ENCODE data around the gene CATSPER2. TPM values are rescaled to one million over a fixed set of nuclear protein-coding genes. Genes with fewer than 3 reads are reported as not detected.
"Not testable (repeated sequence)": the region's sequence is repeated elsewhere in the genome, so short reads cannot be mapped to it uniquely, and the experiment has no call there.

The CATSPER2 gene
- polyA plus RNA-seq, 5 donors = 7.7 to 13.2 (median 8.6) TPM

DNA sequence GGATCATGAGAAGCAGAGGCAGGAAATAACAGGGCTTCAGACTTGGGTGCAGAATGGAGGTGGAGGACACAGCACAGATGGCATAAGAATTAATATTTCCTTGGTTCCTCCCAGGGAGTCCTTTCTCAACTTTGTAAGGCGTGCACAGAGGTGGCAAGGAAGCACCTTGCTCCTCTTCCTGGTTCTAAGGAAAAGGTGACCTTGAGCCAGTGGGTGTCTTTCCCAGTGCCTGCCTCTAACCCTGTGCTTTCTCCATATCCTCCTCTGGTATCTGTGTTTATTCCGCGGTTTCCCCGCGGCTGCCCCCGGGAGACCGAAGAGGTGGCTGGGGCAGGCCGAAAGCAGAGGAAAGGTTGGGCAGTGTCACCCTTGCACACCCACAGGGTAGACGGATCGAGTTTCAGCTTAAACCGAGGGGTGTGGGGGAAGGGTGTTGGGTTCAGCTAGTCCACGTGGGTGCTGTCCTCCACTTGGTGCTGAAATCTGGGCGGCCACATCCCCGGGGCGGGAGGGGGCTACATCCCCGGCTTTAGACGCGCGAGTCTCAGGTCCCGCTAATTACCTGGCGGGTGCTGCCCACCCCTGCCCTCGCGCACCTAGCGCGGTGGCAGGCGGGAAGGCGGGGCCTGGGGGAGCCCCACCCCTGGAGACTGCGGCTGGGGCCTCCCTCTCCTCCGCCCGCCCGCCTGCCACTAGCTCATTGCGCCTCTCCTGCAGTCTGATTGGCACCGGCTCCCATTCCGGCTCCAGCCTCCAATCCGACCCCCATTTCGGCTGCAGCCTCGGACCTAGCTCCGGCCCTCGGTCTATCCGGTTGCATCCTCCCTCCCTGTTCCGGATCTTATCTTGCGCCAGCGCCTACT is 55.1 kb downstream of the CATSPER2 start, which contains the start of gene CKMT1B:
Gene CKMT1B, plus strand, starts transcription at position 700 of the 863 bp plus-strand sequence. CDS start 192 bp downstream, outside the sequence.
- not testable (repeated sequence) for DNase-seq

DNA sequence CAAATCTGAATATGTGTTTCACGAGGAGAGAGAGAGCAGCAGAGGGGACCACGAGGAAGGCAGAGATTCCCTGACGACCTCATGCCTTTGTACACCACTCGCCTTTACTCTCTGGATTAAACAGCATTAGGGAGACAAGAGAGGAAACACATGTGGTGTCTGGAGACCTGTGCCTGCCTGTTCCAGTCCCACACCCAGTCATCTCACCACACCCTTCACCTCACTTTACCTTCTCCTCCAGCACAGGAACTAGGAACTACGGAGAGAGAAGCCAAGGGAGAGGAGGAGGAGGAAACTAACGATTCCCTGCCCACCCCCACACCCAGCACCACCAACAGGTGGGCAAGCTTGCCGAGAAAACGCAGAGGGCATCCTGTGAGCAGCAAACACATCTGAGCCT is 55.8 kb downstream of the CATSPER2 start:
- DNase-seq = not testable (repeated sequence)

- not testable (repeated sequence) for DNase-seq
These were observed 58.7 kb downstream of the CATSPER2 start, which contains the start of gene PPIP5K1 for GRCh38 chr15:43589778-43590466. Gene PPIP5K1, minus strand, starts transcription at chr15:43590208. Its CDS starts 5,704 bp downstream, at chr15:43584504.

Other genes with a start within 250 kb of the CATSPER2 start
- 100 to 1,000 TPM in 1 of 5 donors, 10 to 100 TPM in 4; 58.3 to 104 (median 93.1) TPM for gene TP53BP1, start 155.7 kb downstream of the CATSPER2 start, polyA plus RNA-seq (ENCODE audit: insufficient read depth in 1 of 5, insufficient read length in 5 of 5, low replicate concordance in 1 of 5)
- 1 to 10 TPM; 5.8 to 9.3 (median 7.4) TPM for gene MAP1A, start 131.2 kb downstream of the CATSPER2 start, polyA plus RNA-seq (ENCODE audit: insufficient read depth in 1 of 5, insufficient read length in 5 of 5, low replicate concordance in 1 of 5)
- 10 to 100 TPM; 17.7 to 27.6 (median 25.6) TPM for gene PPIP5K1, start 58.6 kb downstream of the CATSPER2 start, polyA plus RNA-seq (ENCODE audit: insufficient read depth in 1 of 5, insufficient read length in 5 of 5, low replicate concordance in 1 of 5)
- gene CKMT1B, start 54.8 kb downstream of the CATSPER2 start, polyA plus RNA-seq (ENCODE audit: insufficient read depth in 1 of 5, insufficient read length in 5 of 5, low replicate concordance in 1 of 5) = under 1 TPM in 4 of 5 donors, not detected in 1; 0.26 to 0.68 (median 0.49) TPM
- 1 to 10 TPM in 1 of 5 donors, under 1 TPM in 4; 0.58 to 1.9 (median 0.73) TPM for gene STRC, start 30.0 kb downstream of the CATSPER2 start, polyA plus RNA-seq (ENCODE audit: insufficient read depth in 1 of 5, insufficient read length in 5 of 5, low replicate concordance in 1 of 5)
- under 1 TPM in 4 of 5 donors, not detected in 1; 0.12 to 0.67 (median 0.34) TPM for gene CKMT1A, start 45.0 kb upstream of the CATSPER2 start, polyA plus RNA-seq (ENCODE audit: insufficient read depth in 1 of 5, insufficient read length in 5 of 5, low replicate concordance in 1 of 5)
- 100 to 1,000 TPM; 462 to 618 (median 488) TPM for gene PDIA3, start 97.6 kb upstream of the CATSPER2 start, polyA plus RNA-seq (ENCODE audit: insufficient read depth in 1 of 5, insufficient read length in 5 of 5, low replicate concordance in 1 of 5)
- gene ELL3, start 128.1 kb upstream of the CATSPER2 start, polyA plus RNA-seq (ENCODE audit: insufficient read depth in 1 of 5, insufficient read length in 5 of 5, low replicate concordance in 1 of 5) = 1 to 10 TPM; 5.7 to 8.4 (median 6.9) TPM
- gene SERF2, start 143.5 kb upstream of the CATSPER2 start, polyA plus RNA-seq (ENCODE audit: insufficient read depth in 1 of 5, insufficient read length in 5 of 5, low replicate concordance in 1 of 5) = 100 to 1,000 TPM; 468 to 762 (median 572) TPM
- gene SERINC4, start 151.4 kb upstream of the CATSPER2 start, polyA plus RNA-seq (ENCODE audit: insufficient read depth in 1 of 5, insufficient read length in 5 of 5, low replicate concordance in 1 of 5) = under 1 TPM in 1 of 5 donors, not detected in 4; 0.87 TPM
- gene HYPK, start 151.8 kb upstream of the CATSPER2 start, polyA plus RNA-seq (ENCODE audit: insufficient read depth in 1 of 5, insufficient read length in 5 of 5, low replicate concordance in 1 of 5) = 10 to 100 TPM in 3 of 5 donors, 1 to 10 TPM in 2; 6.2 to 16.2 (median 12.3) TPM
- gene MFAP1, start 175.8 kb upstream of the CATSPER2 start, polyA plus RNA-seq (ENCODE audit: insufficient read depth in 1 of 5, insufficient read length in 5 of 5, low replicate concordance in 1 of 5) = 10 to 100 TPM; 47.5 to 59.5 (median 53.9) TPM
- 10 to 100 TPM; 13.2 to 22.2 (median 16.4) TPM for gene WDR76, start 178.2 kb upstream of the CATSPER2 start, polyA plus RNA-seq (ENCODE audit: insufficient read depth in 1 of 5, insufficient read length in 5 of 5, low replicate concordance in 1 of 5)

All from right lung (tissue), 5 donors.